GM18505 (cell line): ENCODE data around the gene GPR62.
A peak's percentile ranks its signal among the peaks of the same experiment; 100 is the strongest.

Source experiments
- ATAC-seq: cut with Tn5 transposase; IDR thresholded peaks from one replicate; pipeline ENCODE4 v1.9.1; 2021; ENCODE audit not compliant: unreplicated experiment
- POLR2A ChIP-seq: IDR thresholded peaks from 4 replicates; pipeline ENCODE4 v1.6.1; 2011; ENCODE audit warnings: borderline replicate concordance; ENCODE audit not compliant: insufficient read depth, insufficient read length; ENCODE audit errors: extremely low read depth

GPR62 gene

GRCh38 chr3:51942603-51943450 is 12.4 kb upstream of the GPR62 start:
- no peak for ATAC-seq
- peak; percentile 55 for TF ChIP-seq POLR2A

GRCh38 chr3:51943451-51944391 is 11.5 kb upstream of the GPR62 start:
- TF ChIP-seq POLR2A, result no peak
- no peak for ATAC-seq

- ATAC-seq, result no peak
- no peak for TF ChIP-seq POLR2A
Observed at GRCh38 chr3:51944451-51945021, 10.6 kb upstream of the GPR62 start.

GRCh38 chr3:51945031-51945840 is 9.9 kb upstream of the GPR62 start:
- ATAC-seq, result no peak
- no peak for TF ChIP-seq POLR2A

- no peak for TF ChIP-seq POLR2A
- ATAC-seq, result no peak
Observed at GRCh38 chr3:51945926-51946705, 9.1 kb upstream of the GPR62 start.

- ATAC-seq, result no peak
Observed at GRCh38 chr3:51946796-51947195, 8.4 kb upstream of the GPR62 start.

GRCh38 chr3:51947215-51947900 is 7.8 kb upstream of the GPR62 start:
- ATAC-seq, result no peak
- no peak for TF ChIP-seq POLR2A

More at GRCh38 chr3:51946796-51947195, 8.4 kb upstream of the GPR62 start:
- no peak for TF ChIP-seq POLR2A

- no peak for TF ChIP-seq POLR2A
- no peak for ATAC-seq
Observed at GRCh38 chr3:51948016-51948580, 7.1 kb upstream of the GPR62 start.

- TF ChIP-seq POLR2A, result no peak
- no peak for ATAC-seq
Observed at GRCh38 chr3:51949121-51949520, 6.1 kb upstream of the GPR62 start.

- ATAC-seq, result no peak
- no peak for TF ChIP-seq POLR2A
Observed at GRCh38 chr3:51950899-51951298, 4.3 kb upstream of the GPR62 start.

GRCh38 chr3:51953445-51953844 is 1.7 kb upstream of the GPR62 start:
- no peak for TF ChIP-seq POLR2A
- no peak for ATAC-seq
